Lung (tissue), 12 donors: ENCODE results near the gene EPHA1. TPM values are rescaled to one million over a fixed set of nuclear protein-coding genes. Genes with fewer than 3 reads are reported as not detected.

Experiments
- ATAC-seq: fragments of 200-7000 bp; cut with Tn5 transposase; one replicate; pipeline ENCODE4 v1.9.1; 2020; ENCODE audit warnings: moderate number of reproducible peaks; ENCODE audit not compliant: insufficient read depth, low FRiP score
- DNase-seq, 3 donors: peaks; one replicate each; pipeline ENCODE4 v3.0.0-alpha.2; 2013 to 2017
- H3K27ac ChIP-seq, 2 donors: one replicate each; pipeline ENCODE4 v1.5.1; 2013; ENCODE audit warnings: mild to moderate bottlenecking in 2 of 2, moderate library complexity in 2 of 2, control low read depth in 1 of 2, inconsistent platforms in 1 of 2, low read depth in 1 of 2, low read length in 1 of 2
- H3K27me3 ChIP-seq, 3 donors: one replicate each; pipeline ENCODE4 v1.5.1; 2013; ENCODE audit warnings: low read length in 2 of 3; ENCODE audit not compliant: control insufficient read depth in 3 of 3, insufficient read depth in 3 of 3
- H3K36me3 ChIP-seq, 4 donors: one replicate each; pipeline ENCODE4 v1.5.1; 2013; ENCODE audit warnings: low read length in 4 of 4, mild to moderate bottlenecking in 1 of 4, moderate library complexity in 1 of 4; ENCODE audit not compliant: control insufficient read depth in 4 of 4, insufficient read depth in 4 of 4
- H3K4me1 ChIP-seq, 5 donors: one replicate each; pipeline ENCODE4 v1.5.1; 2013; ENCODE audit warnings: low read length in 5 of 5, mild to moderate bottlenecking in 2 of 5, moderate library complexity in 1 of 5; ENCODE audit not compliant: control insufficient read depth in 5 of 5, insufficient read depth in 5 of 5
- H3K4me3 ChIP-seq: one replicate; pipeline ENCODE4 v1.5.1; 2013; ENCODE audit warnings: mild to moderate bottlenecking, control low read depth, moderate library complexity
- H3K9ac ChIP-seq, 2 donors: one replicate each; pipeline ENCODE4 v1.5.1; 2013; ENCODE audit warnings: low read length in 2 of 2, control low read depth in 1 of 2; ENCODE audit not compliant: insufficient read depth in 1 of 2
- H3K9me3 ChIP-seq, 4 donors: one replicate each; pipeline ENCODE4 v1.5.1; 2013; ENCODE audit warnings: low read length in 3 of 4, mild to moderate bottlenecking in 1 of 4, moderate library complexity in 1 of 4; ENCODE audit not compliant: control insufficient read depth in 4 of 4, insufficient read depth in 3 of 4
- WGBS, 2 donors: extraction: QIAGEN DNeasy Blood & Tissue Kit; methylation state at CpG; one replicate each; pipeline ENCODE4 v1.1.7; 2013; 5-methylcytosine and 5-hydroxymethylcytosine counted together
- polyA plus RNA-seq, 2 donors: library from polyadenylated mRNA; stranded (reverse); fragments of 200-250 nt; gene quantifications; one replicate each; pipeline ENCODE4 v1.2.1, GENCODE V29; 2013
- total RNA-seq, 2 donors: library from RNA; depleted of rRNA in 1 of 2; stranded (reverse); fragments of >200 nt in 1 of 2; gene quantifications; one replicate each; pipeline ENCODE4 v1.2.1, GENCODE V29; 2014 to 2021
- TF ChIP-seq, protein P1 (sequence below): IDR thresholded peaks from 2 replicates; pipeline ENCODE4 v1.5.1; 2012; ENCODE audit warnings: mild to moderate bottlenecking; ENCODE audit errors: control extremely low read depth, extremely low read depth
- donor health status: control.
- donor health status: control.
- donor health status: Bipolar disorder and iron deficiency.
- donor health status: healthy.
- donor health status: DM: yes; HTN: yes; CAD: no.

EPHA1 gene
- total and polyA plus RNA-seq, 4 donors = 4.2 to 13.3 (median 5.9) TPM

DNA sequence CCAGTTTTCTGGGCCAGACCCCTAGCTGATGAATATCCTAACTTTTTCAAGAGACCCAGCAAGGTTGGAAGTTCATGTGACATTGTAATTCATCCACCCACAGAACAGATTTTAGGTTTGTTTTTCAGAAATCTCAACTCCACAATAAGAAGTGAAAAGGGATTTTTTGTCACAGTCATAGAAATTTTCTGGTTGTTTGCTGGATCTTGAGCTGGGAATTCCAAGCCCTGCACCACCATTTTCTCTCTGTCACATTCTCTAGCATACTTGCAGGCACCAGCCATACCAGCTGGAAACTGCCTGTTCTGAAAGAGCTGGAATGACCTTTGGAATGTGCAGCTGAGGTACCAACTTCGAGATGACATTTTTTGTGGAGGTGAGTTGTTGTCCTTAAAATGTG is 43.1 kb upstream of the EPHA1 start:
- H3K4me3 ChIP-seq = no peak overlapping the region
- WGBS, 2 donors = 88 to 92% methylated on average over 1 of the region's 1 CpG
- peaks cover 0 to under 1% (median 0%) of the 10 kb centered on the region in 4 donors for H3K9me3 ChIP-seq
- peaks cover 0 to 3% (median 0%) of the 10 kb centered on the region in 3 donors for H3K27me3 ChIP-seq
- H3K9ac ChIP-seq = no peak overlapping the region
- H3K4me1 ChIP-seq = peaks cover 0 to 3% (median 0%) of the 10 kb centered on the region in 5 donors
- no peaks in the 10 kb centered on the region for H3K36me3 ChIP-seq
- TF ChIP-seq, protein P1, sequence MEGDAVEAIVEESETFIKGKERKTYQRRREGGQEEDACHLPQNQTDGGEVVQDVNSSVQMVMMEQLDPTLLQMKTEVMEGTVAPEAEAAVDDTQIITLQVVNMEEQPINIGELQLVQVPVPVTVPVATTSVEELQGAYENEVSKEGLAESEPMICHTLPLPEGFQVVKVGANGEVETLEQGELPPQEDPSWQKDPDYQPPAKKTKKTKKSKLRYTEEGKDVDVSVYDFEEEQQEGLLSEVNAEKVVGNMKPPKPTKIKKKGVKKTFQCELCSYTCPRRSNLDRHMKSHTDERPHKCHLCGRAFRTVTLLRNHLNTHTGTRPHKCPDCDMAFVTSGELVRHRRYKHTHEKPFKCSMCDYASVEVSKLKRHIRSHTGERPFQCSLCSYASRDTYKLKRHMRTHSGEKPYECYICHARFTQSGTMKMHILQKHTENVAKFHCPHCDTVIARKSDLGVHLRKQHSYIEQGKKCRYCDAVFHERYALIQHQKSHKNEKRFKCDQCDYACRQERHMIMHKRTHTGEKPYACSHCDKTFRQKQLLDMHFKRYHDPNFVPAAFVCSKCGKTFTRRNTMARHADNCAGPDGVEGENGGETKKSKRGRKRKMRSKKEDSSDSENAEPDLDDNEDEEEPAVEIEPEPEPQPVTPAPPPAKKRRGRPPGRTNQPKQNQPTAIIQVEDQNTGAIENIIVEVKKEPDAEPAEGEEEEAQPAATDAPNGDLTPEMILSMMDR = no peak
- H3K27ac ChIP-seq = no peak overlapping the region
- ATAC-seq (no peak), DNase-seq (no peak)

GRCh38 chr7:143451122-143451521 is 42.5 kb upstream of the EPHA1 start:
- H3K9me3 ChIP-seq = peaks cover 0 to 1% (median 0%) of the 10 kb centered on the region in 4 donors
- peaks cover 0 to 3% (median 0%) of the 10 kb centered on the region in 3 donors for H3K27me3 ChIP-seq
- no peak overlapping the region for H3K9ac ChIP-seq
- ATAC-seq = no peak
- TF ChIP-seq, protein P1 = no peak
- DNase-seq = peak in 2 of 3 donors; percentile 57 to 79
- no peak overlapping the region for H3K27ac ChIP-seq
- peaks cover 0 to 3% (median 0%) of the 10 kb centered on the region in 5 donors for H3K4me1 ChIP-seq
- H3K4me3 ChIP-seq = no peak overlapping the region
- H3K36me3 ChIP-seq = no peaks in the 10 kb centered on the region

DNA sequence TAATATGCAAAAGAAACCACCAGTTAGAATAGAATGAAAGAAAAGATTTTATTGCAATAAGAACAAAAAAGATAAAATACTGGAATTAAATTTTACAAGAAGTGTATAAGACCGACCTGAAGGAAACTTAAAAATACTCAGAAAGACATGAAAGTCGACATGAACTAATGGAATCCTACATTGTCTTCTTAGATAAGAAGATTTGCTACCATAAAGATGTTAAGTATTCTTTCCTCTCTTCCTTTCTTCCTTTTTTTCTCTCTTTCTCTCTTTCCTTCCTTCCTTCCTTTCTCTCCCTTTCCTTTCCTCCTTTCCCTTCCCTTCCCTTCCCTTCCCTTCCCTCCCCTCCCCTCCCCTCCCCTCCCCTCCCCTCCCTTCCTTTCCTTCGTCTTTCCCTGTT is 41.1 kb upstream of the EPHA1 start:
- Histone ChIP-seq H3K36me3 (no peaks in the 10 kb centered on the region), H3K4me1 (peaks cover 0 to 3% (median 0%) of the 10 kb centered on the region in 5 donors), H3K27ac (no peak overlapping the region), H3K27me3 (peaks cover 0 to 3% (median 0%) of the 10 kb centered on the region in 3 donors), H3K4me3 (no peak overlapping the region), H3K9me3 (peaks cover 0 to 1% (median 0%) of the 10 kb centered on the region in 4 donors), H3K9ac (no peak overlapping the region)
- DNase-seq (no peak), ATAC-seq (no peak)
- 74 to 97% methylated on average over 2 to 3 of the region's 3 CpGs for whole genome bisulfite sequencing, 2 donors
- TF ChIP-seq, protein P1 = no peak

GRCh38 chr7:143448429-143448828 is 39.8 kb upstream of the EPHA1 start:
- Histone ChIP-seq H3K27me3 (peaks cover 0 to 3% (median 0%) of the 10 kb centered on the region in 3 donors), H3K4me1 (peaks cover 0 to 3% (median 0%) of the 10 kb centered on the region in 5 donors), H3K4me3 (no peak overlapping the region), H3K9ac (no peak overlapping the region), H3K36me3 (no peaks in the 10 kb centered on the region), H3K9me3 (peaks cover 0 to 1% (median 0%) of the 10 kb centered on the region in 4 donors), H3K27ac (no peak overlapping the region)
- ATAC-seq (no peak), DNase-seq (no peak)
- WGBS, 2 donors = 94 to 95% methylated on average over 5 of the region's 5 CpGs
- TF ChIP-seq, protein P1 = no peak
